Activated CD4-positive, alpha-beta T cell treated with anti-CD3 and anti-CD28 coated beads for 36 hours (primary cell): Measurements from ENCODE around the gene ZNF140. TPM values are rescaled to one million over a fixed set of nuclear protein-coding genes. Genes with fewer than 3 reads are reported as not detected.

Experiments used
- ATAC-seq: fragments of 200-7000 bp; cut with Tn5 transposase; one replicate; pipeline ENCODE4 v1.10.0; 2021; ENCODE audit warnings: mild to moderate bottlenecking, moderate library complexity
- CTCF ChIA-PET: fragments of 350-600 bp; sonication (Branson Sonifier 250); formaldehyde crosslinking; loops from one replicate; lab custom pipeline; 2021; ENCODE audit warnings: antibody characterized with exemption; lab: Charles Lee
- POLR2A ChIA-PET: fragments of 350-600 bp; sonication (Branson Sonifier 250); formaldehyde crosslinking; loops from one replicate; lab custom pipeline; 2021; ENCODE audit warnings: antibody characterized with exemption, inconsistent platforms; lab: Charles Lee
- DNase-seq: peaks from one replicate; pipeline ENCODE4 v3.0.0-alpha.2; 2020
- H3K27ac Mint-ChIP-seq: one replicate; pipeline ENCODE4 v1.8.0; 2021; ENCODE audit warnings: mixed read lengths
- H3K27me3 Mint-ChIP-seq: one replicate; pipeline ENCODE4 v1.8.0; 2021; ENCODE audit warnings: mixed read lengths
- H3K36me3 Mint-ChIP-seq: one replicate; pipeline ENCODE4 v1.8.0; 2021; ENCODE audit warnings: low read depth, mixed read lengths
- H3K4me1 Mint-ChIP-seq: one replicate; pipeline ENCODE4 v1.8.0; 2021; ENCODE audit warnings: mixed read lengths
- H3K4me3 Mint-ChIP-seq: one replicate; pipeline ENCODE4 v1.8.0; 2021; ENCODE audit warnings: mild to moderate bottlenecking, moderate library complexity, mixed read lengths
- H3K9me3 Mint-ChIP-seq: one replicate; pipeline ENCODE4 v1.8.0; 2021; ENCODE audit warnings: low read depth, mixed read lengths
- intact Hi-C, 2 experiments: fragments of 100-400 bp; cut with DNase I in 1 of 2; cut with micrococcal nuclease in 1 of 2; formaldehyde crosslinking; loops; one replicate each; pipeline versions ENCODE4 v1.14.2 to v1.15.1; 2022 to 2024; cut with DNase I, micrococcal nuclease
- total RNA-seq, 2 experiments: library from RNA; stranded (reverse); gene quantifications; one replicate each; pipeline ENCODE4 v1.2.3, GENCODE V29; 2021

The ZNF140 gene
- total RNA-seq, 2 experiments from 2014 or later = 13.3 to 14.3 TPM

DNA sequence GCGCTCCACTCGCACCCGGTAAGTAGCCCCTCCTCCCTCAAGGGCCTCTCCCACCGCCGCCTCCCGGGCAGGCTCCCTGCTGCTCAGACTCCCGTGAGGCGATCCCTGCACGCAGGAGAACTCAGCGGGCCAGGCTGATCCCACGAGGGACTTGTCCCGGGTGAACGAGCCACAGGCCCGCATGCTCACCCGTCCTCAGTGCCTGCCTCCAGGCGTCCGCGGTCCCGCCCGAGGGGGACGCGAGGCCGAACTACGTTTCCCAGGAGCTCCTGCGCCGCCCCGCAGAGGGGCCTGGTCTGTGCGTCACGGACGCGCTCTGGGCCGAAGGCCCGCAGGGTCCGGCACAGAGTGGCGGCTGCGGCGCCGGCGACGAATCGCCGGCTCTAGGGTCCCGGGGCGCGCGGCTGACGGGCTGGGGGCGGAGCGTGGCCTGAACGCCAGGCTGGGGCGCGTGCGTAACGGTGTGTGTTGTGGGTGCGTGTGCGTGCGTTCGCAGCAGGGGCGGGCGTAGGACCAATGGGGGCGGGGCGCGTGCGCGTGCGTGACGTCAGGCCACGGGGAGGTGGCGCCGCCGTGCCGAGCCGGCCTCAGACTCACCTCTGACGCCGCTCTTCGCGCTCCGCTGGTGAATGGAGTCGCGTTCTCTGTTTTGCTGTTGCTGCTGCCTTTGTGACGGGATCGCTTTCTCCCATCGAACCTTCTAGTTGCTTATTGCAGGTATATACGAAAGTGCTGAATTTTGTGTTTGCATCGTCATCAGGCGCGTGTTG lies 49.5 kb downstream of the ZNF140 start, which contains the start of the genes ZNF10 and ZNF891:
ZNF10 (plus strand) TSS at position 590 of the 770 bp plus-strand sequence. CDS start 13,866 bp downstream, outside the sequence.
ZNF891 (minus strand) TSS at position 237 of the 770 bp plus-strand sequence. CDS start 8,356 bp downstream, outside the sequence.
- H3K36me3 Mint-ChIP-seq = peaks cover 78% of the 10 kb centered on the region
- H3K4me1 Mint-ChIP-seq = peaks cover 15% of the 10 kb centered on the region
- no peaks in the 10 kb centered on the region for H3K27me3 Mint-ChIP-seq
- H3K27ac Mint-ChIP-seq = peak within 1 kb of the TSS; percentile 98
- H3K4me3 Mint-ChIP-seq = peak within 1 kb of the TSS; percentile 86
- ChIA-PET POLR2A (interaction anchor here (0.6 to 1.0 kb wide), 3 partner anchors 49 to 296 kb away, joined by 3 to 4 read pairs (median 4); no protein-coding TSS in a partner anchor), CTCF (interaction anchor here (0.7 kb wide), 1 partner anchor 49 kb away, joined by 3 read pairs; no protein-coding TSS in a partner anchor)
- DNase-seq (peak; percentile 98), ATAC-seq (peak; percentile 90)
- peaks cover 36% of the 10 kb centered on the region for H3K9me3 Mint-ChIP-seq
- intact Hi-C loops = loop anchor here (1.0 to 2.0 kb wide), 11 partner anchors 50 to 420 kb away; partner anchors contain the start of genes ZNF140 (in 2 of the 2), ZNF26 (in 2 of the 2), ZNF268 (in 2 of the 2) and ZNF84 (in 2 of the 2)

GRCh38 chr12:133130808-133131128 lies 50.0 kb downstream of the ZNF140 start:
- peaks cover 78% of the 10 kb centered on the region for H3K36me3 Mint-ChIP-seq
- H3K4me3 Mint-ChIP-seq = peak overlapping the region; percentile 86
- H3K27me3 Mint-ChIP-seq = no peaks in the 10 kb centered on the region
- ChIA-PET POLR2A (interaction anchor here (0.6 kb wide), 1 partner anchor 296 kb away, joined by 3 read pairs; no protein-coding TSS in a partner anchor), CTCF (interaction anchor here (0.7 kb wide), 1 partner anchor 49 kb away, joined by 3 read pairs; no protein-coding TSS in a partner anchor)
- DNase-seq (peak; percentile 70), ATAC-seq (peak; percentile 5)
- intact Hi-C loops = loop anchor here (1.0 to 2.0 kb wide), 11 partner anchors 50 to 420 kb away; partner anchors contain the start of genes ZNF140 (in 2 of the 2), ZNF26 (in 2 of the 2), ZNF268 (in 2 of the 2) and ZNF84 (in 2 of the 2)
- peaks cover 36% of the 10 kb centered on the region for H3K9me3 Mint-ChIP-seq
- H3K27ac Mint-ChIP-seq = peak overlapping the region; percentile 98
- H3K4me1 Mint-ChIP-seq = peaks cover 15% of the 10 kb centered on the region

GRCh38 chr12:133135747-133136146 lies 55.0 kb downstream of the ZNF140 start:
- H3K27ac Mint-ChIP-seq = no peak overlapping the region

DNA sequence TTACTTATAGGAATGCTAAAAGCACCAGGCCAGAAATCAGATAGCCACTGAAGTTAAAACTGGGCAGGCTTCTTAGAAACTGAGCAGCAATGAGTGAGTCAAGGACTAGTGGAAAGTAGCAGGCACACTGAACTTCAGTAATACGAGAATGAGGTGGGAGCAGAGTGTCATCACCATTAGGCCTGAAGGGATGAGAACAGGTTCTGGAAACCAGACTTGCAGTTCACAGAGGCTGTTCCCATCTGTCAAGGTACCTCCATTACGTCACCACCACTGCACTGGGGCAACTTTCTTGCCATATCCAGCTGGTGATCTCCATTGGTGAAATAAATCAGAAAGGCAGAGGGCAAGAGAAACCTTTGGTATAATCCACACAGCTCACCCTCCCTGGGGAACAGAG lies 65.3 kb downstream of the ZNF140 start:
- Mint-ChIP-seq H3K36me3 (peaks cover 90% of the 10 kb centered on the region), H3K4me1 (no peaks in the 10 kb centered on the region), H3K27ac (no peak overlapping the region), H3K4me3 (no peak overlapping the region), H3K27me3 (no peaks in the 10 kb centered on the region), H3K9me3 (peaks cover 50% of the 10 kb centered on the region)
- ChIA-PET CTCF (no interaction called here), POLR2A (no interaction called here)
- no peak for DNase-seq
- no peak for ATAC-seq
- intact Hi-C loops = no loop called here

More at GRCh38 chr12:133135747-133136146, 55.0 kb downstream of the ZNF140 start:
- no peaks in the 10 kb centered on the region for H3K27me3 Mint-ChIP-seq
- H3K36me3 Mint-ChIP-seq = peaks cover 91% of the 10 kb centered on the region
- intact Hi-C loops = no loop called here
- H3K4me3 Mint-ChIP-seq = no peak overlapping the region
- peaks cover 9% of the 10 kb centered on the region for H3K4me1 Mint-ChIP-seq
- ChIA-PET CTCF (no interaction called here), POLR2A (no interaction called here)
- DNase-seq (no peak), ATAC-seq (no peak)
- H3K9me3 Mint-ChIP-seq = peaks cover 57% of the 10 kb centered on the region

DNA sequence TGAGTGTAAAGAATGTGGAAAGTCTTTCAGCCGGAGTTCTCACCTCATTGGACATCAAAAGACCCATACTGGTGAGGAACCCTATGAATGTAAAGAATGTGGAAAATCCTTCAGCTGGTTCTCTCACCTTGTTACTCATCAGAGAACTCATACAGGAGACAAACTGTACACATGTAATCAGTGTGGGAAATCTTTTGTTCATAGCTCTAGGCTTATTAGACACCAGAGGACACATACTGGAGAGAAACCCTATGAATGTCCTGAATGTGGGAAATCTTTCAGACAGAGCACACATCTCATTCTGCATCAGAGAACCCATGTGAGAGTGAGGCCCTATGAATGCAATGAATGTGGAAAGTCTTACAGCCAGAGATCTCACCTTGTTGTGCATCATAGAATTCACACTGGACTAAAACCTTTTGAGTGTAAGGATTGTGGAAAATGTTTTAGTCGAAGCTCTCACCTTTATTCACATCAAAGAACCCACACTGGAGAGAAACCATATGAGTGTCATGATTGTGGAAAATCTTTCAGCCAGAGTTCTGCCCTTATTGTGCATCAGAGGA lies 75.5 kb downstream of the ZNF140 start:
- DNase-seq (no peak), ATAC-seq (no peak)
- Mint-ChIP-seq H3K27ac (no peak overlapping the region), H3K27me3 (no peaks in the 10 kb centered on the region), H3K9me3 (peaks cover 72% of the 10 kb centered on the region), H3K36me3 (peaks cover 80% of the 10 kb centered on the region), H3K4me1 (no peaks in the 10 kb centered on the region), H3K4me3 (no peak overlapping the region)
- ChIA-PET POLR2A (no interaction called here), CTCF (interaction anchor here (0.7 kb wide), 1 partner anchor 113 kb away, joined by 3 read pairs; no protein-coding TSS in a partner anchor)
- intact Hi-C loops = no loop called here

Other genes starting within 250 kb of the ZNF140 start
- gene CHFR, start 193.3 kb upstream of the ZNF140 start, total RNA-seq = 10 to 100 TPM; 36.5 to 36.8 TPM
- gene ZNF605, start 124.6 kb upstream of the ZNF140 start, total RNA-seq = 1 to 10 TPM; 8.0 to 8.3 TPM
- gene ZNF26, start 94.6 kb upstream of the ZNF140 start, total RNA-seq = 10 to 100 TPM; 12.3 to 17.0 TPM
- 10 to 100 TPM; 21.5 to 24.1 TPM for gene ZNF84, start 43.4 kb upstream of the ZNF140 start, total RNA-seq
- gene ZNF891, start 49.4 kb downstream of the ZNF140 start, total RNA-seq = 1 to 10 TPM; 1.9 to 2.1 TPM
- gene ZNF10, start 49.7 kb downstream of the ZNF140 start, total RNA-seq = 1 to 10 TPM; 4.8 to 5.1 TPM
- 10 to 100 TPM; 14.0 to 14.6 TPM for gene ZNF268, start 100.6 kb downstream of the ZNF140 start, total RNA-seq
- gene ANHX, start 155.0 kb downstream of the ZNF140 start, total RNA-seq = not detected